Kidney (tissue), 14 donors: Measurements from ENCODE around the gene ZNF710. TPM values are rescaled to one million over a fixed set of nuclear protein-coding genes. Genes with fewer than 3 reads are reported as not detected.
A peak's percentile ranks its signal among the peaks of the same experiment; 100 is the strongest.

Experiments used
- DNase-seq, 5 donors: peaks; one replicate each; pipeline ENCODE4 v3.0.0-alpha.2; 2013 to 2020
- FAIRE-seq: peaks from 2 replicates; lab custom pipeline; 2012; peaks lifted over from hg19 to GRCh38; lab: Jason Lieb, UNC
- H3K27ac ChIP-seq, 2 donors: one replicate each; pipeline ENCODE4 v1.7.0; 2013; ENCODE audit warnings: low read depth in 2 of 2, low read length in 2 of 2, inconsistent platforms in 1 of 2
- H3K27me3 ChIP-seq: one replicate; pipeline ENCODE4 v1.7.1; 2013; ENCODE audit warnings: low read length, inconsistent platforms; ENCODE audit not compliant: control insufficient read depth, insufficient read depth
- H3K36me3 ChIP-seq, 3 donors: one replicate each; pipeline versions ENCODE4 v1.7.0 to v1.7.1; 2013; ENCODE audit warnings: low read length in 3 of 3, control low read depth in 1 of 3, inconsistent platforms in 1 of 3; ENCODE audit not compliant: insufficient read depth in 3 of 3, control insufficient read depth in 2 of 3
- H3K4me1 ChIP-seq, 3 donors: one replicate each; pipeline versions ENCODE4 v1.7.0 to v1.7.1; 2013; ENCODE audit warnings: low read length in 3 of 3, inconsistent platforms in 1 of 3, low read depth in 1 of 3; ENCODE audit not compliant: control insufficient read depth in 2 of 3, insufficient read depth in 2 of 3
- H3K4me3 ChIP-seq, 3 donors: one replicate each; pipeline versions ENCODE4 v1.7.0 to v1.8.1; 2013; ENCODE audit warnings: low read length in 3 of 3, control low read depth in 1 of 3, inconsistent platforms in 1 of 3
- H3K9ac ChIP-seq, 3 donors: one replicate each; pipeline versions ENCODE4 v1.7.0 to v1.7.1; 2013; ENCODE audit warnings: low read length in 3 of 3, control low read depth in 1 of 3, inconsistent platforms in 1 of 3
- H3K9me3 ChIP-seq, 3 donors: one replicate each; pipeline versions ENCODE4 v1.7.0 to v1.7.1; 2013; ENCODE audit warnings: low read length in 3 of 3, control low read depth in 1 of 3, inconsistent platforms in 1 of 3; ENCODE audit not compliant: control insufficient read depth in 2 of 3, insufficient read depth in 1 of 3
- intact Hi-C: fragments of 100-400 bp; cut with DNase I; formaldehyde crosslinking; loops from one replicate; pipeline ENCODE4 v1.11.1; 2022
- polyA plus RNA-seq: library from polyadenylated mRNA; stranded (reverse); fragments of 350-450 nt; fragmentation: Illumina TruSeq; extraction: RNeasy Lipid Tissue Mini Kit (QIAGEN cat#74804); gene quantifications from one replicate; pipeline ENCODE4 v1.2.3, GENCODE V29; 2014; ENCODE audit warnings: low read depth, low replicate concordance; ENCODE audit not compliant: insufficient read depth
- total RNA-seq: library from RNA; stranded (reverse); fragmentation: NEBNext Ultra II Directional; extraction: Animal tissue kit (Norgen Biotek cat#: 25700); gene quantifications from one replicate; pipeline ENCODE4 v1.2.1, GENCODE V29; 2021
- TF ChIP-seq, protein P1 (sequence below): IDR thresholded peaks from 3 replicates; pipeline ENCODE4 v1.5.1; 2012; ENCODE audit warnings: mild to moderate bottlenecking, moderate library complexity, borderline replicate concordance; ENCODE audit not compliant: insufficient read depth; ENCODE audit errors: extremely low read depth
- donor health status: control.
- donor health status: control.
- donor health status: control.
- donor health status: control.
- donor health status: control.
- donor health status: DM: yes; HTN: yes; CAD: no.
- donor health status: Normal renal cell carcinoma (clear cell type).

Gene ZNF710
- total and polyA plus RNA-seq, 2 donors from 2014 or later: 11.0 to 17.0 TPM

GRCh38 chr15:90047956-90048575, 46.9 kb downstream of the ZNF710 start:
- Histone ChIP-seq H3K4me1 (peaks cover 0 to 20% (median 13%) of the 10 kb centered on the region in 3 donors), H3K27me3 (no peaks in the 10 kb centered on the region), H3K9ac (no peak overlapping the region), H3K36me3 (no peaks in the 10 kb centered on the region), H3K9me3 (no peaks in the 10 kb centered on the region), H3K4me3 (no peak overlapping the region), H3K27ac (no peak overlapping the region)
- peak in 1 of 5 donors; percentile 64 for DNase-seq
- FAIRE-seq: no peak
- TF ChIP-seq, protein P1, sequence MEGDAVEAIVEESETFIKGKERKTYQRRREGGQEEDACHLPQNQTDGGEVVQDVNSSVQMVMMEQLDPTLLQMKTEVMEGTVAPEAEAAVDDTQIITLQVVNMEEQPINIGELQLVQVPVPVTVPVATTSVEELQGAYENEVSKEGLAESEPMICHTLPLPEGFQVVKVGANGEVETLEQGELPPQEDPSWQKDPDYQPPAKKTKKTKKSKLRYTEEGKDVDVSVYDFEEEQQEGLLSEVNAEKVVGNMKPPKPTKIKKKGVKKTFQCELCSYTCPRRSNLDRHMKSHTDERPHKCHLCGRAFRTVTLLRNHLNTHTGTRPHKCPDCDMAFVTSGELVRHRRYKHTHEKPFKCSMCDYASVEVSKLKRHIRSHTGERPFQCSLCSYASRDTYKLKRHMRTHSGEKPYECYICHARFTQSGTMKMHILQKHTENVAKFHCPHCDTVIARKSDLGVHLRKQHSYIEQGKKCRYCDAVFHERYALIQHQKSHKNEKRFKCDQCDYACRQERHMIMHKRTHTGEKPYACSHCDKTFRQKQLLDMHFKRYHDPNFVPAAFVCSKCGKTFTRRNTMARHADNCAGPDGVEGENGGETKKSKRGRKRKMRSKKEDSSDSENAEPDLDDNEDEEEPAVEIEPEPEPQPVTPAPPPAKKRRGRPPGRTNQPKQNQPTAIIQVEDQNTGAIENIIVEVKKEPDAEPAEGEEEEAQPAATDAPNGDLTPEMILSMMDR: no peak
- intact Hi-C loops: no loop called here

DNA sequence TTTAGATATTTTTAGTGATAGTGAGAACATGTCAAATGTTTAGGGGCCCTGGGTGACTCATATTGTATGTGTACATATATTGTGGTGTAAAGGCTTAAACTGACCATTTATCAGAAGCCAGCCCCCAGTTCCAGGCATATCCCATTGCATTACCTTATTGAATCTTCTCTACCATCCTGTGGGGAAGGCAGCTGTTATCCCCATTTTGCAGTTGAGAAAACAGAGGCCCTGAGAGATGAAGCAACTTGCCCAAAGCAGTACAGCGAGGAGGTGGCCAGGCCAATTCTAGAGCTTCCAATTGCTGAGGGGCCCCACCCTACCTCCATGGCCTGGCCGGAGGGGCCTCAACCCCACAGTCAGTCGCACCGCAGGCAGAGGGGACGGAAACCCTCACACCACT, 47.9 kb downstream of the ZNF710 start:
- no peak for FAIRE-seq
- H3K4me1 ChIP-seq: peaks cover 0 to 20% (median 13%) of the 10 kb centered on the region in 3 donors

DNA sequence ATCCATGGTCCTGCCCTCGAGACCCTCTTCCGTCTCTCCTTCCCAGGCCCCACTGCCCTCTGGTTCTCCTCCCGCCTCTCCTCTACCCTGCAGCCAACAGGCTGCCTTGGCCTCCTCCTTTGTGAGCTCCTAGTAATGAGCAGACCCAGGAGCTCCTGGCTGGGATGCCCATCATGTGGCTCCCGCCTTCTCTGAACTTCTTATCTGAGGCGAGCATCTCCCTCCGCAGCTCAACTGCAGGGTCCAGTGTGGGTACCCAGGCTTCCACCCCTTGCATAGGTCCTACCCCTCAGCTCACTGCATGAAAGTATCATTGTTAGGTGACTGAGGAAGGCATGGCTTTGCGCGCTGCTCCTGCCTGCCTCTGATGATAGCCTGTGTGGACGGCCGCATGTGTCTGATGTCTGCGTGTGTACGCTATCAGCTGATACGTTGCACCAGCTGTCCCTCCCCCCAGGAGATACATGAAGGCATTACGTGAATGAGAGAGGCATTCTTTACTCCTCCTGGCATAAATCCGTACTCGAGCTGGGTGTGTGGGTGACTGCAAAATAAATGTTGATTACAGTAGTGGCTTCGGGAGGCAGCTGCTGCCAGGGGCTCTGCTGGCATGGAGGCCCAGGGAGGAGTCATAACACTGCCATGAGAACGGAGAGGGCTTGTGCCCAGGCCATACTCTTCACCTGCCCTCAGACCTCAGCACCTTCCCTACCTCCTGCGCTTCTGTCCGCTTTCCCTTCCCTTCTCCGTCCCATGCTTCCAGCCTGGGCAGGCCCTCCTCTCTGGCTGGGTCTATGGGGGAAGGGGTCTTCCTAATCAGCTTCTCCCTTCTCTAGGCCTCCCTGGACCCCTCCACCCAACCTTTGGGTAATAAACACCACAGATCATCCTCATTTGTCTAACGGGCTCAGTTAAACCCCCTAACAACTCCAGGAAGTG, 48.8 kb downstream of the ZNF710 start:
- TF ChIP-seq, protein P1: no peak
- intact Hi-C loops: no loop called here
- peak in 1 of 5 donors; percentile 42 for DNase-seq

More for the DNA sequence above, 47.9 kb downstream of the ZNF710 start:
- DNase-seq: no peak
- Histone ChIP-seq H3K27ac (no peak overlapping the region), H3K9ac (no peak overlapping the region), H3K27me3 (no peaks in the 10 kb centered on the region), H3K9me3 (no peaks in the 10 kb centered on the region), H3K4me3 (no peak overlapping the region), H3K36me3 (no peaks in the 10 kb centered on the region)
- intact Hi-C loops: no loop called here
- TF ChIP-seq, protein P1: no peak

More for the DNA sequence above, 48.8 kb downstream of the ZNF710 start:
- Histone ChIP-seq H3K4me1 (peaks cover 2 to 22% (median 13%) of the 10 kb centered on the region in 3 donors), H3K4me3 (no peak overlapping the region), H3K36me3 (no peaks in the 10 kb centered on the region), H3K27ac (no peak overlapping the region), H3K9ac (no peak overlapping the region), H3K27me3 (no peaks in the 10 kb centered on the region), H3K9me3 (no peaks in the 10 kb centered on the region)
- no peak for FAIRE-seq
